Mucosa of descending colon (tissue), 3 donors: Measurements from ENCODE around the gene GCLM. TPM values are rescaled to one million over a fixed set of nuclear protein-coding genes. Genes with fewer than 3 reads are reported as not detected.
"Not testable (repeated sequence)": the region's sequence is repeated elsewhere in the genome, so short reads cannot be mapped to it uniquely, and the experiment has no call there.

Source experiments
- ATAC-seq: fragments of 200-7000 bp; cut with Tn5 transposase; one replicate; pipeline ENCODE4 v1.9.1; 2020; ENCODE audit warnings: mild to moderate bottlenecking, moderate library complexity
- DNase-seq, 3 donors: peaks; one replicate each; pipeline ENCODE4 v3.0.0-alpha.2; 2020
- H3K36me3 ChIP-seq: fragments of 200-600 bp; one replicate; pipeline ENCODE4 v1.8.0; 2021; ENCODE audit warnings: low read depth, mild to moderate bottlenecking
- H3K4me1 ChIP-seq: fragments of 200-600 bp; one replicate; pipeline ENCODE4 v1.8.0; 2021; ENCODE audit warnings: low read depth, mild to moderate bottlenecking
- H3K4me3 ChIP-seq: fragments of 200-600 bp; one replicate; pipeline ENCODE4 v1.8.0; 2021; ENCODE audit warnings: mild to moderate bottlenecking
- H3K9me3 ChIP-seq: fragments of 200-600 bp; one replicate; pipeline ENCODE4 v1.8.0; 2021; ENCODE audit warnings: mild to moderate bottlenecking
- intact Hi-C, 2 donors: fragments of 100-400 bp; cut with DNase I in 1 of 2; cut with micrococcal nuclease in 1 of 2; formaldehyde crosslinking; loops; one replicate each; pipeline versions ENCODE4 v1.11.0 to v1.11.1; 2022; cut with DNase I, micrococcal nuclease
- total RNA-seq, 3 donors: library from RNA; stranded (reverse); fragmentation: NEBNext Ultra II Directional in 2 of 3; extraction: Animal tissue kit (Norgen Biotek cat#: 25700) in 2 of 3; gene quantifications; one replicate each; pipeline versions ENCODE4 v1.2.1 to v1.2.4, GENCODE V29; 2021 to 2023
- TF ChIP-seq, protein P1 (sequence below): fragments of 200-600 bp; IDR thresholded peaks from one replicate; pipeline ENCODE4 v1.8.0; 2022; ENCODE audit warnings: antibody characterized with exemption, mild to moderate bottlenecking
- donor health status: DM: no; HTN: no; CAD: no; lungs with moderate emphysema.
- donor health status: DM: no; HTN: no; CAD: no.
- donor health status: DM: no; HTN: yes; CAD: no.

GCLM gene
- total RNA-seq, 3 donors from 2014 or later: 10.2 to 15.3 (median 15.0) TPM

DNA sequence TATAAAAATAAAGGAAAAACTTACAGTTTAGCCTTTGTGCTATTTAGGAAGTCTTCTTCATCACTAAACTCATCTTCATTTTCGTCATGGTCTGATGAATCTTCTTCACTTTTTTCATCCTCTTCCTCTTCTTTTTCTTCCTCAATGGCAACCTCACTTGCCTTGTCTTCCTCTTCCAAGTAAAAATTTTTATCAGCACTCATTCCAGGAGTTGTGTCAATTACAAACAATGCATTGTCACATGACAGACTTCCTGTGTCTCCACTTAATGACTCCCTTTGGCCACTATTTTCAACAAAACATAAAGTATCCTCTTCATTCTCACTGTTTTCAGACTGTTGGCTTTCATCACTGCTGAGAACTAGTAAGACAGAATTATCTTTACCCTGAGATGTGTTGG is 33.0 kb downstream of the GCLM start:
- intact Hi-C loops: no loop called here
- H3K4me3 ChIP-seq: no peak overlapping the region
- no peaks in the 10 kb centered on the region for H3K9me3 ChIP-seq
- DNase-seq (no peak), ATAC-seq (no peak)
- peaks cover 7% of the 10 kb centered on the region for H3K36me3 ChIP-seq
- H3K4me1 ChIP-seq: peaks cover 24% of the 10 kb centered on the region
- TF ChIP-seq, protein P1, sequence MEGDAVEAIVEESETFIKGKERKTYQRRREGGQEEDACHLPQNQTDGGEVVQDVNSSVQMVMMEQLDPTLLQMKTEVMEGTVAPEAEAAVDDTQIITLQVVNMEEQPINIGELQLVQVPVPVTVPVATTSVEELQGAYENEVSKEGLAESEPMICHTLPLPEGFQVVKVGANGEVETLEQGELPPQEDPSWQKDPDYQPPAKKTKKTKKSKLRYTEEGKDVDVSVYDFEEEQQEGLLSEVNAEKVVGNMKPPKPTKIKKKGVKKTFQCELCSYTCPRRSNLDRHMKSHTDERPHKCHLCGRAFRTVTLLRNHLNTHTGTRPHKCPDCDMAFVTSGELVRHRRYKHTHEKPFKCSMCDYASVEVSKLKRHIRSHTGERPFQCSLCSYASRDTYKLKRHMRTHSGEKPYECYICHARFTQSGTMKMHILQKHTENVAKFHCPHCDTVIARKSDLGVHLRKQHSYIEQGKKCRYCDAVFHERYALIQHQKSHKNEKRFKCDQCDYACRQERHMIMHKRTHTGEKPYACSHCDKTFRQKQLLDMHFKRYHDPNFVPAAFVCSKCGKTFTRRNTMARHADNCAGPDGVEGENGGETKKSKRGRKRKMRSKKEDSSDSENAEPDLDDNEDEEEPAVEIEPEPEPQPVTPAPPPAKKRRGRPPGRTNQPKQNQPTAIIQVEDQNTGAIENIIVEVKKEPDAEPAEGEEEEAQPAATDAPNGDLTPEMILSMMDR: no peak

DNA sequence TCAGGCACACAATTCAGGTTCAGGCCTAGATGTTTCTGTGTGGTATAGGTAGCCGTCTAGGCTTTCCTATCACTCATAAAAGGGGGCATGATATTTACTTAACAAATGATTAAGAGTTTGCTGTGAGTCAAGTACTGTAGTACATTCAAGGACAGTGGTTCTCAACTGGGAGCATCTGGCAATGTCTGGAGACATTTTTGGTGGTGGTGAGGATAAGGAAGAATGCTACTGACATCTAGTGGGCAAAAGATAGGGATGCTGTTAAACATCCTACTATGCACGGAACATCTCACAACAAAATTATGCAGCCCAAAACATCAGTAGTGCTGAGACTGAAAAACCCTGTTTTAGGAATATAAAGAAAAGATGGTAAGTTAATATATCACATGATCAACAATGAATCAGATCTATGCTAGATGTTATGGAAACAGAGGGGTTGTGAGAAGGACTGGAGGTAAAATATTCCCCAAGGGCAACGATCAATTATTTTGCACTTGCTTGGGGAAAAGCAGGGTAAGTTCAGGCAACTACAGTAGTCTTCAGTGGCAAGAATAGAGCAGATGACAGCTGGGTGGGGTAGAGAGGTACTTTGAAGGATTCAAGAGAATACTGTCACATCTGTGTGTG is 35.1 kb downstream of the GCLM start:
- peak; percentile 19 for ATAC-seq
- TF ChIP-seq, protein P1: no peak

DNA sequence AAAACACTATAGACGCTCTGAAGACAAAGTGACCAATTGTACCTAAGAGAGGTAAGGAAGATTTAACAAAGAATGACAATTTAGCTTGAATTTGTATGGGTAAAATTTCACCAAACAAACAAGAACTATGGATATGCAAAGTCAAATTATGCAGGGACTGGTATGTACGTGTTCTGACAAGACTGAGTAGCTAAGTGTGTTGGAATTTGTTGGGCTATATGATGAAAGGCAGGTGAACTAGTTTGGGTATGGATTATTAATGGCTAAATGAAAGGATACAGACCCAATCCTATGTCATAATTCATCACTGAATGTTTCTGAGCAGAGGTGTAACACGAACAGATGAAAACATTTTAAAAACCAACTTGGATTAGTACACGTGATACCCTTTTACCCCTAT is 37.9 kb downstream of the GCLM start:
- peaks cover 5% of the 10 kb centered on the region for H3K4me1 ChIP-seq
- TF ChIP-seq, protein P1: no peak
- DNase-seq: no peak
- H3K4me3 ChIP-seq: no peak overlapping the region
- ATAC-seq: no peak
- H3K36me3 ChIP-seq: peaks cover 7% of the 10 kb centered on the region
- intact Hi-C loops: no loop called here
- no peaks in the 10 kb centered on the region for H3K9me3 ChIP-seq

More for the DNA sequence above, 35.1 kb downstream of the GCLM start:
- Histone ChIP-seq H3K4me1 (peaks cover 19% of the 10 kb centered on the region), H3K9me3 (no peaks in the 10 kb centered on the region), H3K36me3 (peaks cover 7% of the 10 kb centered on the region), H3K4me3 (no peak overlapping the region)
- no peak for DNase-seq
- intact Hi-C loops: no loop called here

DNA sequence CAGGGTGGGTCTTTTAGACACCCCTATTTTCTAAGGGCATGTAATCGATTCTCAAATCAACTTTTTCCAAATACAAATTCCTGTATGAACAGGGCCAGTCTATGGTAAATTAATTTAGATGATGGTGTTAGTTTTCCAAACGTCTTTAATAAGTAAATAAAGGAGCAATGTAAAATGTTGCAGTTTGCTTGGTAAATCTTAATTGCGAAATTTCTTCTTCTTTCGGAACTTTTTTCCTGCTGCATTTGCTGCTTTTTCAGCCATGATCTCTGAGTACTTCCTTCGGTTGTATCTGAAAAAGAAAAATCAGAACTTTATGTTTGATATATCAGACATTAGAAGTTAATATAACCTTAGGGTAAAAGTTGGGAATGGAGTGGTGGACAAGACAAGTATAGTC is 39.6 kb downstream of the GCLM start:
- intact Hi-C loops: no loop called here
- DNase-seq: no peak
- Histone ChIP-seq H3K9me3 (no peaks in the 10 kb centered on the region), H3K4me3 (no peak overlapping the region), H3K4me1 (no peaks in the 10 kb centered on the region), H3K36me3 (peaks cover 7% of the 10 kb centered on the region)
- no peak for ATAC-seq
- TF ChIP-seq, protein P1: no peak

DNA sequence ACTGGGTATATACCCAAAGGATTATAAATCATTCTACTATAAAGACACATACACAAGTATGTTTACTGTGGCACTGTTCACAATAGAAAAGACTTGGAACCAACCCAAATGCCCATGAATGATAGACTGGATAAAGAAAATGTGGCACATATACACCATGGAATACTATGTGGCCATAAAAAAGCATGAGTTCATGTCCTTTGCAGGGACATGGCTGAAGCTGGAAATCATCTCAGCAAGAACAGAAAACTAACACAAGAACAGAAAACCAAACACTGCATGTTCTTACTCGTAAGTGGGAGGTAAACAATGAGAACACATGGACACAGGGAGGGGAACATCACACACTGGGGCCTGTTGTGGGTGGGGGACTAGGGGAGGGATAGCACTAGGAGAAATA is 40.7 kb downstream of the GCLM start:
- H3K4me1 ChIP-seq, ATAC-seq, intact Hi-C loops, H3K36me3 ChIP-seq, H3K9me3 ChIP-seq, DNase-seq, H3K4me3 ChIP-seq: not testable (repeated sequence)

DNA sequence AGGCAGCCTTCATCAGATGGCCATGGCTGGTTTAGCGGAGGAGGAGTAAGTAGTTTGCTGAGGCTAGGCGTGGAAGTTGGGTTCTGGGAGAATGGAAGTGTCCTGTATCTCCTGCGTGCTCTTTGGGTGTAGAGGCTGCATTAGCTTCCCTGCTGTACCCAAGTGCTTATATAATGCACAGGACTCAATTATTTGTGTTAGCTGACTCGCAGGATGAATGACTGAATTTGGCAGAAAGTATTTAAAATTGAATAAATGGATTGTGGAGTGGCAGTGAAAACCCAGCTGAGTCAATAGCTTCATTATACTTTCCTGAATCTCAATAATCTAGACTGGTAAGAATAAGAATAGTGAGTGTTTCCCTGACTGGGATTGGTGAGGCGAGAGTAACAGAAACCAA is 44.0 kb downstream of the GCLM start:
- no peaks in the 10 kb centered on the region for H3K4me1 ChIP-seq
- intact Hi-C loops: no loop called here
- ATAC-seq: no peak

More for the DNA sequence above, 44.0 kb downstream of the GCLM start:
- Histone ChIP-seq H3K36me3 (no peaks in the 10 kb centered on the region), H3K4me3 (no peak overlapping the region), H3K9me3 (no peaks in the 10 kb centered on the region)
- no peak for DNase-seq
- TF ChIP-seq, protein P1: no peak
